Caco-2 (cell line): Measurements from ENCODE around the gene HECA. TPM values are rescaled to one million over a fixed set of nuclear protein-coding genes. Genes with fewer than 3 reads are reported as not detected.

Experiments used
- BruUV-seq: library from RNA; stranded (reverse); fragments of 400-500 nt; replicated peaks from 2 replicates; lab custom pipeline; 2021; lab: Mats Ljungman, UMichigan
- CTCF ChIA-PET: fragments of 300-600 bp; sonication (Branson Sonifier 250); formaldehyde crosslinking; loops from one replicate; lab custom pipeline; 2022; ENCODE audit warnings: antibody characterized with exemption; lab: Charles Lee
- POLR2A ChIA-PET: fragments of 300-600 bp; sonication (Branson Sonifier 250); formaldehyde crosslinking; loops from one replicate; lab custom pipeline; 2022; ENCODE audit warnings: antibody characterized with exemption; lab: Charles Lee
- DNase-seq, 2 experiments: peaks; one replicate each; pipeline versions ENCODE4 v3.0.0 to v3.0.0-alpha.2; 2020 to 2022
- H3K27me3 ChIP-seq: replicated peaks from 2 replicates; pipeline ENCODE4 v1.6.0; 2011; ENCODE audit warnings: low read length; ENCODE audit not compliant: control insufficient read depth, insufficient read depth
- H3K36me3 ChIP-seq: 2 replicates; pipeline ENCODE4 v1.5.1; 2011; ENCODE audit warnings: low read length; ENCODE audit not compliant: control insufficient read depth, insufficient read depth
- H3K4me1 ChIP-seq: fragments of 250-450 bp; sonication (Bioruptor Pico); 2 replicates; pipeline ENCODE4 v1.5.1; 2020; ENCODE audit warnings: mild to moderate bottlenecking
- H3K4me3 ChIP-seq: 2 replicates; pipeline ENCODE4 v1.5.1; 2011; ENCODE audit warnings: low read depth, mild to moderate bottlenecking, control low read depth, low read length
- H3K9me3 ChIP-seq: fragments of 250-450 bp; sonication (Bioruptor Pico); 2 replicates; pipeline ENCODE4 v1.5.1; 2020; ENCODE audit warnings: mild to moderate bottlenecking, moderate library complexity
- H3K27ac Mint-ChIP-seq: one replicate; pipeline ENCODE4 v1.8.0; 2022; ENCODE audit warnings: mixed read lengths; ENCODE audit not compliant: unreplicated experiment
- H3K27me3 Mint-ChIP-seq: one replicate; pipeline ENCODE4 v1.8.0; 2022; ENCODE audit warnings: mixed read lengths; ENCODE audit not compliant: insufficient read depth, unreplicated experiment
- H3K36me3 Mint-ChIP-seq: one replicate; pipeline ENCODE4 v1.8.0; 2022; ENCODE audit warnings: mild to moderate bottlenecking, mixed read lengths; ENCODE audit not compliant: insufficient read depth, unreplicated experiment
- H3K4me1 Mint-ChIP-seq: one replicate; pipeline ENCODE4 v1.8.0; 2022; ENCODE audit warnings: low read depth, mixed read lengths; ENCODE audit not compliant: unreplicated experiment
- H3K4me3 Mint-ChIP-seq: one replicate; pipeline ENCODE4 v1.8.0; 2022; ENCODE audit warnings: mild to moderate bottlenecking, moderate library complexity, mixed read lengths; ENCODE audit not compliant: unreplicated experiment
- H3K9me3 Mint-ChIP-seq: one replicate; pipeline ENCODE4 v1.8.0; 2022; ENCODE audit warnings: mixed read lengths; ENCODE audit not compliant: unreplicated experiment
- CTCF ChIP-seq, 2 experiments: fragments of 200-600 bp in 1 of 2; IDR thresholded peaks; 1 replicate in 1 of 2; 2 replicates in 1 of 2; pipeline versions ENCODE4 v1.5.1 to v1.8.0; 2011 to 2022; ENCODE audit warnings: antibody characterized with exemption in 1 of 2, control low read depth in 1 of 2, inconsistent platforms in 1 of 2, low read depth in 1 of 2, low read length in 1 of 2, mild to moderate bottlenecking in 1 of 2, moderate library complexity in 1 of 2; ENCODE audit not compliant: insufficient read depth in 1 of 2, severe bottlenecking in 1 of 2, unreplicated experiment in 1 of 2
- intact Hi-C: fragments of 100-400 bp; cut with micrococcal nuclease; formaldehyde crosslinking; loops from one replicate; pipeline ENCODE4 v1.10.0; 2022; ENCODE audit not compliant: unreplicated experiment
- total RNA-seq: library from RNA; stranded (reverse); gene quantifications from 2 replicates; pipeline ENCODE4 v1.2.3, GENCODE V29; 2022

The HECA gene
- total RNA-seq, 1 experiment from 2014 or later: 4.9 TPM

DNA sequence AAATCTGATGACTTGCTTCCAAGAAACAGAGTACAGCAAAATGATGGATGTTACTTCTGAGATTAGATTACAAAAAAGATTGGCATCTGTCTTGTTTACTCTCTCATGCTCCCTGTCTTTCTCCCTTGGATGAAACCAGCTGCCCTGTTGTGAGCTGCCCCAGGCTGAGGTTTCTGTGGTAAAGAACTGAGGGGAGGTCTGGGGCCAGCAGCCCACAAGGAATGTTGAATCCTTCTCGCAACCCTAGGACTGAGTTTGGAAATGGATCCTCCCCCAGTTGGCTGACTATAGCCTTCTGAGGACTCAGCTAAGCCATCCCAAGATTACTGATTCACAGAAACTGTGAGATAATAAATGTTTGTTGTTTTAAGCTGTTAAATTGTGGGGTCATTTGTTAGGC lies 5.6 kb upstream of the HECA start:
- no peaks in the 10 kb centered on the region for H3K4me1 Mint-ChIP-seq
- peaks cover 5% of the 10 kb centered on the region for H3K36me3 Mint-ChIP-seq
- Histone ChIP-seq H3K27me3 (no peaks in the 10 kb centered on the region), H3K36me3 (no peaks in the 10 kb centered on the region), H3K9me3 (no peaks in the 10 kb centered on the region), H3K4me1 (0 out of 2 replicates have a peak, but pooled peaks cover 4% of the 10 kb centered on the region), H3K4me3 (no peak overlapping the region)
- BruUV-seq: no TSS peak
- DNase-seq: no peak
- H3K27me3 Mint-ChIP-seq: peaks cover 3% of the 10 kb centered on the region
- intact Hi-C loops: no loop called here
- no peak overlapping the region for H3K4me3 Mint-ChIP-seq
- H3K9me3 Mint-ChIP-seq: no peaks in the 10 kb centered on the region
- TF ChIP-seq CTCF (IDR thresholded peaks at IDR 0.05; ENCODE audit: insufficient read depth in 1 of 2, low read depth in 1 of 2, low read length in 1 of 2, severe bottlenecking in 1 of 2, unreplicated experiment in 1 of 2): no peak
- H3K27ac Mint-ChIP-seq: no peak overlapping the region
- ChIA-PET POLR2A (no interaction called here), CTCF (interaction anchor here (0.6 kb wide), 1 partner anchor 35 kb away, joined by 3 read pairs; no protein-coding TSS in a partner anchor)

GRCh38 chr6:139131736-139132280 lies 3.1 kb upstream of the HECA start:
- ChIA-PET CTCF (interaction anchor here (1.0 kb wide), 1 partner anchor 232 kb away, joined by 3 read pairs; no protein-coding TSS in a partner anchor), POLR2A (no interaction called here)
- H3K27me3 Mint-ChIP-seq: no peaks in the 10 kb centered on the region
- no peaks in the 10 kb centered on the region for H3K9me3 Mint-ChIP-seq
- Histone ChIP-seq H3K4me1 (0 out of 2 replicates have a peak, but pooled peaks cover 4% of the 10 kb centered on the region), H3K4me3 (no peak overlapping the region), H3K9me3 (no peaks in the 10 kb centered on the region), H3K36me3 (no peaks in the 10 kb centered on the region), H3K27me3 (no peaks in the 10 kb centered on the region)
- no peak overlapping the region for H3K4me3 Mint-ChIP-seq
- no peak for TF ChIP-seq CTCF (IDR thresholded peaks at IDR 0.05; ENCODE audit: insufficient read depth in 1 of 2, low read depth in 1 of 2, low read length in 1 of 2, severe bottlenecking in 1 of 2, unreplicated experiment in 1 of 2)
- BruUV-seq: no TSS peak
- DNase-seq: no peak
- H3K36me3 Mint-ChIP-seq: peaks cover 11% of the 10 kb centered on the region
- H3K4me1 Mint-ChIP-seq: peaks cover 7% of the 10 kb centered on the region
- intact Hi-C loops: no loop called here
- no peak overlapping the region for H3K27ac Mint-ChIP-seq

DNA sequence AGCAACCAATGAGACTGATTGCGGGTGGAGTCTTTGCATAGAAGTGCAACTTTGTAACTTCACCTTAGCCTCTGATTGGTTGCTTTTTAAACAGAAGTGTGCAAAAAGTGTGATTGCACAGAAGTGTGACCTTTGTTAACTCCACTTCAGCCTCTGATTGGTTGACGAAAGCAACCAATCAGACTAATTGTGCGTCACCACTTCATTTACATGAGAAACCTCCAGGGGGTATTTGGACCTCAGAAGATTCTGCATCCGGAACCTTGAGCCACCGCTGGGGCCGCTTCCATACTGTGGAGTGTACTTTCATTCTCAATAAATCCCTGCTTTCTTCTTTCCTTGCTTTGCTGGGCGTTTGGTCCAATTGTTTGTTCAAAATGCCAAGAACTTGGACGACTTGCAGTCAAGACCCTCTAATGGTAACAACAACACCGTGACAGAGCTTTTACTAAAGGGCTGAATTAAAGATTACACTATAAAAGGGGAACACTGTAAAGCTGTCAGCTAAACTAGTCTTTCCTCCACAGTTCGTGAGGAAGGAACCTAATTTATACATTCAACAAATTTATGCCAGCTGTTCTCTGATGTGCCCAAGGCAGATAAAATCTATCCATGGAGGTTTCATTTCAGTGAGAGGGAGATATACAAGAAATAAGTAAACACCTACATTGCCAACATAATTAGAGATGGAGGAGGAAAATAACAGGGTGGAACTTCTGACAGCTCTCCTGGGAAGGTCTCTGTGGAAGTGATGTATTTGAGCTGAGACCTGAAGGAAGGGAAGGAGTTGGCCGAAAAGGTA lies 1.4 kb upstream of the HECA start:
- ChIA-PET CTCF (no interaction called here), POLR2A (no interaction called here)
- Mint-ChIP-seq H3K27ac (no peak overlapping the region), H3K36me3 (peaks cover 11% of the 10 kb centered on the region), H3K9me3 (no peaks in the 10 kb centered on the region), H3K27me3 (no peaks in the 10 kb centered on the region), H3K4me3 (peak overlapping the region; percentile 10), H3K4me1 (peaks cover 7% of the 10 kb centered on the region)
- intact Hi-C loops: loop anchor here (2.0 kb wide), 1 partner anchor 85 kb away; no protein-coding TSS in a partner anchor
- no peak for TF ChIP-seq CTCF (IDR thresholded peaks at IDR 0.05; ENCODE audit: insufficient read depth in 1 of 2, low read depth in 1 of 2, low read length in 1 of 2, severe bottlenecking in 1 of 2, unreplicated experiment in 1 of 2)
- H3K4me1 ChIP-seq: 0 out of 2 replicates have a peak, but pooled peaks cover 4% of the 10 kb centered on the region
- H3K27me3 ChIP-seq: no peaks in the 10 kb centered on the region
- H3K36me3 ChIP-seq: no peaks in the 10 kb centered on the region
- no peaks in the 10 kb centered on the region for H3K9me3 ChIP-seq
- no peak overlapping the region for H3K4me3 ChIP-seq
- BruUV-seq: no TSS peak
- DNase-seq: no peak
